Breast epithelium (tissue), 3 donors: ENCODE measurements around the gene SCN5A.

Experiments used
- CTCF ChIP-seq, 3 donors: fragments of 450-650 bp; IDR thresholded peaks; one replicate each; pipeline ENCODE4 v1.5.1; 2016 to 2017; ENCODE audit warnings: antibody characterized with exemption in 3 of 3, mild to moderate bottlenecking in 3 of 3, moderate library complexity in 3 of 3
- POLR2A ChIP-seq: fragments of 450-650 bp; IDR thresholded peaks from one replicate; pipeline ENCODE4 v1.6.1; 2016; ENCODE audit warnings: antibody characterized with exemption, mild to moderate bottlenecking, moderate library complexity
- POLR2AphosphoS5 ChIP-seq, 3 donors: sonication (generic); formaldehyde crosslinking; IDR thresholded peaks; one replicate each; pipeline ENCODE4 v1.6.1; 2017; ENCODE audit warnings: antibody characterized with exemption in 3 of 3

- TF ChIP-seq CTCF (IDR thresholded peaks at IDR 0.05) (peak; percentile 71 to 84 (median 74)), POLR2A (no peak), POLR2AphosphoS5 (IDR thresholded peaks at IDR 0.05) (no peak)
These were observed 128.0 kb downstream of the SCN5A start for GRCh38 chr3:38521391-38521987.
